Ovary (tissue), 9 donors: Measurements from ENCODE around the gene ATP2C2. TPM values are rescaled to one million over a fixed set of nuclear protein-coding genes. Genes with fewer than 3 reads are reported as not detected.

Experiments used
- DNase-seq, 5 donors: peaks; one replicate each; pipeline ENCODE4 v3.0.0-alpha.2; 2019 to 2020
- H3K27ac ChIP-seq, 2 donors: fragments of 200-600 bp; one replicate each; pipeline versions ENCODE4 v1.5.1 to v1.8.0; 2019 to 2022
- H3K27me3 ChIP-seq: fragments of 200-600 bp; one replicate; pipeline ENCODE4 v1.8.0; 2022
- H3K36me3 ChIP-seq: fragments of 200-600 bp; sonication (generic); one replicate; pipeline ENCODE4 v1.5.1; 2019
- H3K4me1 ChIP-seq: one replicate; pipeline ENCODE4 v1.8.1; 2013; ENCODE audit warnings: mild to moderate bottlenecking, moderate library complexity; ENCODE audit not compliant: insufficient read depth
- H3K4me3 ChIP-seq: fragments of 200-600 bp; sonication (generic); one replicate; pipeline ENCODE4 v1.5.1; 2017
- H3K9me3 ChIP-seq, 2 donors: fragments of 200-600 bp in 1 of 2; sonication (generic) in 1 of 2; one replicate each; pipeline versions ENCODE4 v1.5.1 to v1.8.1; 2013 to 2019; ENCODE audit warnings: mild to moderate bottlenecking in 1 of 2, moderate library complexity in 1 of 2
- EP300 ChIP-seq: sonication (generic); formaldehyde crosslinking; IDR thresholded peaks from one replicate; pipeline ENCODE4 v1.6.1; 2017; ENCODE audit warnings: antibody characterized with exemption
- POLR2A ChIP-seq: fragments of 450-650 bp; IDR thresholded peaks from one replicate; pipeline ENCODE4 v1.6.1; 2017; ENCODE audit warnings: antibody characterized with exemption, mild to moderate bottlenecking, moderate library complexity
- WGBS, 3 donors: extraction: QIAGEN DNeasy Blood & Tissue Kit in 1 of 3; methylation state at CpG; one replicate each; pipeline versions ENCODE4 v1.1.5 to v1.1.7; 2013 to 2017; 5-methylcytosine and 5-hydroxymethylcytosine counted together
- intact Hi-C, 4 donors: fragments of 100-400 bp; cut with DNase I; formaldehyde crosslinking; loops; one replicate each; pipeline versions ENCODE4 v1.11.0 to v1.15.1; 2022 to 2023
- polyA plus RNA-seq, 2 donors: library from polyadenylated mRNA; stranded (reverse); fragments of 200-250 nt in 1 of 2; fragments of 350-450 nt in 1 of 2; fragmentation: Illumina TruSeq in 1 of 2; extraction: RNeasy Lipid Tissue Mini Kit (QIAGEN cat#74804) in 1 of 2; gene quantifications; one replicate each; pipeline ENCODE4 v1.2.3, GENCODE V29; 2013 to 2014
- total RNA-seq, 7 donors: library from RNA; depleted of rRNA in 2 of 7; stranded (reverse); fragments of >200 nt in 2 of 7; fragmentation: NEBNext Ultra II Directional in 3 of 7; extraction: Animal tissue kit (Norgen Biotek cat#: 25700) in 3 of 7; gene quantifications; one replicate each; pipeline versions ENCODE4 v1.1.0 to v1.2.4, GENCODE V29; 2016 to 2023
- TF ChIP-seq, protein P1 (sequence below), 3 donors: fragments of 450-650 bp in 2 of 3; fragments of 200-600 bp in 1 of 3; IDR thresholded peaks; one replicate each; pipeline versions ENCODE4 v1.5.1 to v1.8.0; 2016 to 2022; ENCODE audit warnings: antibody characterized with exemption in 3 of 3, mild to moderate bottlenecking in 1 of 3
- donor health status: DM: no; HTN: no; CAD: no; lungs with moderate emphysema.
- donor health status: DM: no; HTN: no; CAD: no.
- donor health status: Bipolar disorder and iron deficiency.
- donor health status: DM: yes; HTN: yes; CAD: no.
- donor health status: DM: no; HTN: no; CAD: no.
- donor health status: DM: yes; HTN: yes; CAD: no.

Gene ATP2C2
- total and polyA plus RNA-seq, 9 donors, result 0.10 to 8.5 (median 1.3) TPM; not detected in 3

GRCh38 chr16:84356176-84356575 lies 12.2 kb upstream of the ATP2C2 start:
- DNase-seq, result no peak
- no peaks in the 10 kb centered on the region for H3K27me3 ChIP-seq
- intact Hi-C loops, result no loop called here
- no peaks in the 10 kb centered on the region for H3K4me1 ChIP-seq
- no peak overlapping the region for H3K4me3 ChIP-seq
- TF ChIP-seq, protein P1, sequence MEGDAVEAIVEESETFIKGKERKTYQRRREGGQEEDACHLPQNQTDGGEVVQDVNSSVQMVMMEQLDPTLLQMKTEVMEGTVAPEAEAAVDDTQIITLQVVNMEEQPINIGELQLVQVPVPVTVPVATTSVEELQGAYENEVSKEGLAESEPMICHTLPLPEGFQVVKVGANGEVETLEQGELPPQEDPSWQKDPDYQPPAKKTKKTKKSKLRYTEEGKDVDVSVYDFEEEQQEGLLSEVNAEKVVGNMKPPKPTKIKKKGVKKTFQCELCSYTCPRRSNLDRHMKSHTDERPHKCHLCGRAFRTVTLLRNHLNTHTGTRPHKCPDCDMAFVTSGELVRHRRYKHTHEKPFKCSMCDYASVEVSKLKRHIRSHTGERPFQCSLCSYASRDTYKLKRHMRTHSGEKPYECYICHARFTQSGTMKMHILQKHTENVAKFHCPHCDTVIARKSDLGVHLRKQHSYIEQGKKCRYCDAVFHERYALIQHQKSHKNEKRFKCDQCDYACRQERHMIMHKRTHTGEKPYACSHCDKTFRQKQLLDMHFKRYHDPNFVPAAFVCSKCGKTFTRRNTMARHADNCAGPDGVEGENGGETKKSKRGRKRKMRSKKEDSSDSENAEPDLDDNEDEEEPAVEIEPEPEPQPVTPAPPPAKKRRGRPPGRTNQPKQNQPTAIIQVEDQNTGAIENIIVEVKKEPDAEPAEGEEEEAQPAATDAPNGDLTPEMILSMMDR (IDR thresholded peaks at IDR 0.05), result no peak
- TF ChIP-seq POLR2A (no peak), EP300 (no peak)
- H3K27ac ChIP-seq, result no peak overlapping the region
- no peaks in the 10 kb centered on the region for H3K36me3 ChIP-seq
- 85 to 94% (median 89%) methylated on average over 10 of the region's 10 CpGs for WGBS, 3 donors
- no peaks in the 10 kb centered on the region for H3K9me3 ChIP-seq

- no peaks in the 10 kb centered on the region for H3K4me1 ChIP-seq
- no peak overlapping the region for H3K4me3 ChIP-seq
- no peaks in the 10 kb centered on the region for H3K36me3 ChIP-seq
- H3K27ac ChIP-seq, result no peak overlapping the region
- no peaks in the 10 kb centered on the region for H3K9me3 ChIP-seq
- intact Hi-C loops, result no loop called here
- no peaks in the 10 kb centered on the region for H3K27me3 ChIP-seq
- DNase-seq, result no peak
- 73 to 80% (median 78%) methylated on average over 11 of the region's 11 CpGs for WGBS, 3 donors
- TF ChIP-seq POLR2A, result no peak
- TF ChIP-seq EP300, result no peak
- TF ChIP-seq, protein P1 (IDR thresholded peaks at IDR 0.05), result no peak
These were observed 11.7 kb upstream of the ATP2C2 start for GRCh38 chr16:84356591-84357116.

GRCh38 chr16:84357191-84357651 lies 11.1 kb upstream of the ATP2C2 start:
- Histone ChIP-seq H3K27ac (no peak overlapping the region), H3K27me3 (no peaks in the 10 kb centered on the region), H3K36me3 (no peaks in the 10 kb centered on the region), H3K4me3 (no peak overlapping the region), H3K4me1 (no peaks in the 10 kb centered on the region), H3K9me3 (no peaks in the 10 kb centered on the region)
- TF ChIP-seq POLR2A (no peak), EP300 (no peak)
- TF ChIP-seq, protein P1 (IDR thresholded peaks at IDR 0.05), result no peak
- intact Hi-C loops, result no loop called here
- DNase-seq, result no peak
- 63 to 71% (median 63%) methylated on average over 9 of the region's 9 CpGs for WGBS, 3 donors

- DNase-seq, result no peak
- 79 to 88% (median 86%) methylated on average over 14 of the region's 14 CpGs for WGBS, 3 donors
- no peak overlapping the region for H3K4me3 ChIP-seq
These were observed 9.6 kb upstream of the ATP2C2 start for GRCh38 chr16:84358601-84359295.

More at GRCh38 chr16:84358601-84359295, 9.6 kb upstream of the ATP2C2 start:
- no peaks in the 10 kb centered on the region for H3K36me3 ChIP-seq
- no peaks in the 10 kb centered on the region for H3K9me3 ChIP-seq
- no peaks in the 10 kb centered on the region for H3K4me1 ChIP-seq
- intact Hi-C loops, result no loop called here
- TF ChIP-seq POLR2A, result no peak
- TF ChIP-seq EP300, result no peak
- TF ChIP-seq, protein P1 (IDR thresholded peaks at IDR 0.05), result no peak
- H3K27me3 ChIP-seq, result no peaks in the 10 kb centered on the region
- no peak overlapping the region for H3K27ac ChIP-seq
